Measurements from ENCODE around the gene STN1. TPM values are rescaled to one million over a fixed set of nuclear protein-coding genes. Genes with fewer than 3 reads are reported as not detected.

STN1 gene
- total RNA-seq, 1 experiment from 2014 or later, result 33.1 TPM

GRCh38 chr10:103929381-103929921 lies 11.5 kb upstream of the STN1 start:
- DNase-seq (ENCODE audit: low spot score), result no peak

GRCh38 chr10:103928784-103929183 lies 10.8 kb upstream of the STN1 start:
- DNase-seq (ENCODE audit: low spot score), result no peak

GRCh38 chr10:103926722-103927319 lies 8.8 kb upstream of the STN1 start:
- no peak for DNase-seq (ENCODE audit: low spot score)

GRCh38 chr10:103925591-103925990 lies 7.6 kb upstream of the STN1 start:
- no peak for DNase-seq (ENCODE audit: low spot score)

GRCh38 chr10:103923502-103923901 lies 5.5 kb upstream of the STN1 start:
- no peak for DNase-seq (ENCODE audit: low spot score)

- no peak for DNase-seq (ENCODE audit: low spot score)
Measured at GRCh38 chr10:103922659-103923058, 4.7 kb upstream of the STN1 start.

- no peak for DNase-seq (ENCODE audit: low spot score)
Measured at GRCh38 chr10:103921750-103922195, 3.8 kb upstream of the STN1 start.

GRCh38 chr10:103921248-103921647 lies 3.3 kb upstream of the STN1 start:
- no peak for DNase-seq (ENCODE audit: low spot score)

GRCh38 chr10:103919648-103920025 lies 1.7 kb upstream of the STN1 start:
- no peak for DNase-seq (ENCODE audit: low spot score)

GRCh38 chr10:103917302-103918052 lies 507 bp downstream of the STN1 start:
- DNase-seq (ENCODE audit: low spot score), result no peak

GRCh38 chr10:103916876-103917275 lies 1.1 kb downstream of the STN1 start:
- no peak for DNase-seq (ENCODE audit: low spot score)

- no peak for DNase-seq (ENCODE audit: low spot score)
Measured at GRCh38 chr10:103916254-103916653, 1.7 kb downstream of the STN1 start.

GRCh38 chr10:103915796-103916195 lies 2.2 kb downstream of the STN1 start:
- DNase-seq (ENCODE audit: low spot score), result peak; percentile 39

GRCh38 chr10:103912759-103913158 lies 5.2 kb downstream of the STN1 start:
- no peak for DNase-seq (ENCODE audit: low spot score)

- no peak for DNase-seq (ENCODE audit: low spot score)
Measured at GRCh38 chr10:103911021-103911459, 6.9 kb downstream of the STN1 start.

GRCh38 chr10:103910442-103911012 lies 7.5 kb downstream of the STN1 start:
- DNase-seq (ENCODE audit: low spot score), result no peak

GRCh38 chr10:103905441-103905840 lies 12.5 kb downstream of the STN1 start:
- DNase-seq (ENCODE audit: low spot score), result no peak

GRCh38 chr10:103901299-103901698 lies 16.7 kb downstream of the STN1 start:
- no peak for DNase-seq (ENCODE audit: low spot score)

- no peak for DNase-seq (ENCODE audit: low spot score)
Measured at GRCh38 chr10:103899312-103899711, 18.7 kb downstream of the STN1 start.

GRCh38 chr10:103897241-103897774 lies 20.7 kb downstream of the STN1 start:
- no peak for DNase-seq (ENCODE audit: low spot score)

- DNase-seq (ENCODE audit: low spot score), result peak; percentile 34
Measured at GRCh38 chr10:103896225-103896624, 21.8 kb downstream of the STN1 start.

GRCh38 chr10:103895411-103896186 lies 22.4 kb downstream of the STN1 start:
- DNase-seq (ENCODE audit: low spot score), result peak; percentile 83
